H7 (cell line): Measurements from ENCODE around the gene TPCN2. TPM values are rescaled to one million over a fixed set of nuclear protein-coding genes. Genes with fewer than 3 reads are reported as not detected.
"Not testable (repeated sequence)": the region's sequence is repeated elsewhere in the genome, so short reads cannot be mapped to it uniquely, and the experiment has no call there.

Source experiments
- DNase-seq: peaks from one replicate; pipeline ENCODE4 v3.0.0; 2012
- H3K27me3 ChIP-seq: 2 replicates; pipeline ENCODE4 v1.6.0; 2011; ENCODE audit warnings: mild to moderate bottlenecking, low read length; ENCODE audit not compliant: control insufficient read depth, insufficient read depth
- H3K36me3 ChIP-seq: replicated peaks from 2 replicates; pipeline ENCODE4 v1.5.1; 2011; ENCODE audit warnings: low read length; ENCODE audit not compliant: control insufficient read depth, insufficient read depth
- H3K4me3 ChIP-seq: 2 replicates; pipeline ENCODE4 v1.5.1; 2011; ENCODE audit warnings: low read depth, mild to moderate bottlenecking, control low read depth, low read length, moderate library complexity; ENCODE audit not compliant: insufficient read depth
- total RNA-seq: library from RNA; depleted of rRNA; stranded (reverse); fragments of >200 nt; shearing (Covaris generic); gene quantifications from 2 replicates; pipeline ENCODE4 v1.2.3, GENCODE V29; 2014

Gene TPCN2
- total RNA-seq, 1 experiment from 2014 or later = 13.2 TPM

DNA sequence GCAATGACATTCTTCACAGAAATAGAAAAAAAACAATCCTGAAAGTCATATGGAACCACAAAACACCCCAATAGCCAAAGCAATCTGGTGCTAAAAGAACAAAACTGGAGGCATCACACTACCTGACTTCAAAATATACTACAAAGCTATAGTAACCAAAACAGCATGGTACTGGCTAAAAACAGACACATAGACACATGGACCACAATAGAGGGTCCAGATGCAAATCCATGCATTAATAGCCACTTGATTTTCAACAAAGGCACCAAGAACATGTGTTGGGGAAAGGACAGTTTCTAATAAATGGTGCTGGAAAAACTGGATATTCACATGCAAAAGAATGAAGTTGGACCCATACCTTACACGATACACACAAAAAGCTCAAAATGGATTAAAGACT is 79.2 kb downstream of the TPCN2 start:
- Histone ChIP-seq H3K27me3 (no peaks in the 10 kb centered on the region), H3K36me3 (no peaks in the 10 kb centered on the region)

DNA sequence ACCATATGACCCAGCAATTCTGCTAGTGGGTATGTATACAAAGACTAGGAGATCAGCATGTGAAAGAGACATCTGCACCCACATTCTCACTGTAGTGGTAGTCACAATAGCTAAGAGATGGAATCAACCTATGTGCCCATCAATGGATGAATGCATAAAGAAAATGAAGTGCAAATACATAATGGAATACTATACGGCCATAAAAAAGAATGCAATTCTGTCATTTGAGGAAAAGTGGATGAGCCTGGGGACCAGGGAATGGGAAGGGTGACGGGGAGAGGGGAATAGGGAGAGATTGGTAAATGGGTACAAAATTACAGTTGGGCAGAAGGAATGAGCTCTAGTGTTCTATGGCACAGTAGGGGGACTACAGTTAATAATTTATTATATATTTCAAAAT is 80.3 kb downstream of the TPCN2 start:
- Histone ChIP-seq H3K4me3 (no peak overlapping the region), H3K36me3 (no peaks in the 10 kb centered on the region), H3K27me3 (no peaks in the 10 kb centered on the region)
- no peak for DNase-seq

More for the DNA sequence above, 79.2 kb downstream of the TPCN2 start:
- no peak overlapping the region for H3K4me3 ChIP-seq
- no peak for DNase-seq

DNA sequence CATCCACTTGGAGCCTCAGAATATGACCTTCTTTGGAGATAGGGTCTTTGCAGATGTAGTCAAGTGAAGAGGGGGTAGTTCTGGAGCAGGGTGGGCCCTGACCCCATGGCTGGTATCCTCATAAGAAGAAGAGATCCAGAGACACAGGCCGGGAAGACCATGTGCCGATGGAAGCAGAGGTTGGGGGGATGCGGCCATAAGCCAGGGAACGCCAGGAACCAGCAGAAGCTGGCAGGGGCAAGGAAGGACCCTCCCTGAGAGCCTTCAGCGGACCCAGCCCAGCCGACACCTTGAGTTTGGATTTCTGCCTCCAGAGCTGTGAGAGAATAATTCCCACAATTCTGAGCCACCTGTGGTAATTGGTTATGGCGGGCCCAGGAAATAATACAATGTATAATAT is 80.9 kb downstream of the TPCN2 start:
- H3K36me3 ChIP-seq = no peaks in the 10 kb centered on the region
- DNase-seq = peak; percentile 13
- H3K4me3 ChIP-seq = no peak overlapping the region
- H3K27me3 ChIP-seq = no peaks in the 10 kb centered on the region

DNA sequence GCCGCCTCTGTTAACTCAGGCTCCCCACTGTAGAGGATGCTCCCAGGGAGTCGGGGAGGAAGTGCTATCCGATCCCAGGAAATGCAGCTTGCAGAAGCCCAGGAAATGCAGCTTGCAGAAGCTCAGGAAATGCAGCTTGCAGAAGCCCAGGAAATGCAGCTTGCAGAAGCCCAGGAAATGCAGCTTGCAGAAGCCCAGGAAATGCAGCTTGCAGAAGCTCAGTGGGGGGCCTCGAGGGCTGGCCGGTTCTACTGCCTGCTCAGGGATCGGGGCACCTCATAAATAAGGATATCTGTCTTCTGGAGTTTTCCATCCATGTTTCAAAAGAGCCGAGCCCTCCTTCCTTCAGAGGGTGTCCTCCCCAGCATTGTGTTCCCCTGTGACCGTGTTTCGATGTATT is 81.9 kb downstream of the TPCN2 start:
- H3K36me3 ChIP-seq = no peaks in the 10 kb centered on the region
- DNase-seq = peak; percentile 40
- H3K27me3 ChIP-seq = no peaks in the 10 kb centered on the region
- no peak overlapping the region for H3K4me3 ChIP-seq

- Histone ChIP-seq H3K36me3 (no peaks in the 10 kb centered on the region), H3K27me3 (no peaks in the 10 kb centered on the region), H3K4me3 (no peak overlapping the region)
- no peak for DNase-seq
Observed at GRCh38 chr11:69131121-69131566, 82.4 kb downstream of the TPCN2 start.

GRCh38 chr11:69131644-69132300 is 83.0 kb downstream of the TPCN2 start:
- H3K4me3 ChIP-seq = no peak overlapping the region
- H3K27me3 ChIP-seq = no peaks in the 10 kb centered on the region
- peak; percentile 91 for DNase-seq

GRCh38 chr11:69132301-69132670 is 83.6 kb downstream of the TPCN2 start:
- peak; percentile 5 for DNase-seq
- H3K36me3 ChIP-seq = no peaks in the 10 kb centered on the region
- no peak overlapping the region for H3K4me3 ChIP-seq
- no peaks in the 10 kb centered on the region for H3K27me3 ChIP-seq

More at GRCh38 chr11:69131644-69132300, 83.0 kb downstream of the TPCN2 start:
- H3K36me3 ChIP-seq = no peaks in the 10 kb centered on the region

DNA sequence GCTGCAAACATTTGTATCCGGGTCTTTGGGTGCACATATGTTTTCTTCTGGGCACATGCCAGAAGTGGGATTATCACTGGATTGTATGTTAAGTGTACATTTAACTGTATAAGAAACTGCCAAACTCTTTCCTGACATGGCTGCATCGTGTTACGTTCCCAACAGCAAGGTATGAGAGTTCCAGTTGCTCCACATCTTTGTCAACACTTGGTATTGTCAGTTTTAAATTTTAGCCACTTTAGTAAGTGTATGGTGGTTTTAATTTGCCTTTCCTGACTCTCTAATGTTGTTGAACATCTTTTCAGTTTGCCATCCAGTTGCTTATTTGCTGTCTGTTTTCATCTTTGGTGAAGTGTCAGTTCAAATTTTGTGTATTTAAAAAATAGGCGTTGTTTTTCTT is 84.5 kb downstream of the TPCN2 start:
- H3K27me3 ChIP-seq = no peaks in the 10 kb centered on the region
- no peaks in the 10 kb centered on the region for H3K36me3 ChIP-seq
- no peak for DNase-seq
- no peak overlapping the region for H3K4me3 ChIP-seq

DNA sequence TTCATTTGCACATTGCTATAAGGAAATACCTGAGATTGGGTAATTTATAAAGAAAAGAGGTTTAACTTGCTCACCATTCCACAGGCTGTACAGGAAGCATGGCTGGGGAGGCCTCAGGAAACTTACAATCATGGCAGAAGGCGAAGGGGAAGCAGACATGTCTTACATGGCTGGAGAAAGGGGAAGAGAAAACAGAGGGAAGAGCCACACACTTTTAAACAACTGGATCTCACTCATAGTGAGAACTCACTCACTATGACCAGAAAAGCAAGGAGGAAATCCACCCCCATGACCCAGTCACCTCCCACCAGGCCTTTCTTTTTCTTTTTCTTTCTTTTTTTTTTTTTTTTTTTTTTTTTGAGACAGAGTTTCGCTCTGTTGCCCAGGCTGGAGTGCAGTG is 85.5 kb downstream of the TPCN2 start:
- not testable (repeated sequence) for H3K36me3 ChIP-seq, H3K27me3 ChIP-seq, DNase-seq, H3K4me3 ChIP-seq

DNA sequence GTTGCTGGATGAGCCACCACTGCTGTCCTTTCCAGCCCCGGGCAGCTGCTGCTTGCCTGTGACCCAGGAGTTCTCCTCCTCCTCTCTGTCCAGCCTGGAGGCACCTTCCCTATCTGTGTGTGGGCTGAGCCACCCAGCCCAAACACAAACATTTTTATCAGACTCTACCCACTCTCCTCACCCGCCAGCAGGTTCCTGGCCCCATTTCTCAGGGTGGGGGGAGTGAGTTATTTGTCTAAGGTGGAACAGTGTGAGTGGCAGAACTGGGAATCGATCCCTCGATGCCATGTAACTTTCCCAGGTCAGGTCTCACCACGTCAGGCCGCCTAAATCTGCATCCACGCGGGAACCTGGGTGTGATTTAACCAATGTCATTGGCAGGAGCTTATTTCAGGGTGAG is 86.2 kb downstream of the TPCN2 start:
- Histone ChIP-seq H3K4me3 (no peak overlapping the region), H3K36me3 (no peaks in the 10 kb centered on the region), H3K27me3 (no peaks in the 10 kb centered on the region)
- DNase-seq = peak; percentile 5

DNA sequence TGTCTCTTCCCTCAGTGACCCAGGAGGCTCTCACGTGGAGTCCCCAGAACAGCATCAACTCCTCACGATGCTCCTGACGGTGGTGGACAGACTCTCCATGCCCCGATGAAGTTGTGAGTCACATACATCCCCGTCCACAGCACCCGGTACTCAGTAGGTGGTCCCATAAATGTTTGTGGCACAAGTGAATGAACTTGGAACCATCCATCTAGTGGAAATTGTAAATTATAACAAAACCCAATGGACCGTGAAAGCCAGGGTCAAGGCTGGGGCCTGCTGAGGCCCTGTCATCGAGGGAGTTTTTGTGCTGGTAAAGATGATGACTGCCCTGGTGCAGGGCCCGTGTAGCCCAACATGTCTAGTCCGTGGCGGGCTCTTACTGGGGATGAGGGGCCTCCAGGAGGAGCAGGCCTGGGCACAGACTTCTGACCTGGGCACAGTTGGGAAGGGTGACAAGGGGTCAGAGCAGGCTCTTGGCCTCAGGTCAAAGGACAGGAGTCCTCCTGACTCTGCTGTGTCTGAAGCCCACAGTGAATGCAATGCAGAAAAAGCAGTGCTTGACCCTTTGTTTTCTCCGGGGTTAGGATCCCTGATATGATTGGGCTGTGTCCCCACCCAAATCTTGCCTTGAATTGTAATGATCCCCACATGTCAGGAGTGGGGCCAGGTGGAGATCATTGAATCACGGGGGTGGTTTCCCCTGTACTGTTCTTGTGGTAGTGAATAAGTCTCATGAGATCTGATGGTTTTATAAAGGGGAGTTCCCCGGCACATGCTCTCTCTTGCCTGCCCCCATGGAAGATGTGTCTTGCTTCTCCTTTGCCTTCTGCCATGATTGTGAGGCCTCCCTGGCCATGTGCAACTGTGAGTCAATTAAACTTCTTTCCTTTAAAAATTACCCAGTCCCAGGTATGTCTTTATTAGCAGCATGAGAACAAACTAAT is 87.0 kb downstream of the TPCN2 start:
- Histone ChIP-seq H3K4me3 (no peak overlapping the region), H3K27me3 (no peaks in the 10 kb centered on the region), H3K36me3 (no peaks in the 10 kb centered on the region)
- DNase-seq = no peak

GRCh38 chr11:69136471-69136870 is 87.7 kb downstream of the TPCN2 start:
- H3K4me3 ChIP-seq = no peak overlapping the region
- H3K27me3 ChIP-seq = no peaks in the 10 kb centered on the region
- DNase-seq = peak; percentile 6
- no peaks in the 10 kb centered on the region for H3K36me3 ChIP-seq

GRCh38 chr11:69137151-69137844 is 88.6 kb downstream of the TPCN2 start:
- no peaks in the 10 kb centered on the region for H3K27me3 ChIP-seq
- H3K36me3 ChIP-seq = no peaks in the 10 kb centered on the region
- DNase-seq = no peak
- H3K4me3 ChIP-seq = no peak overlapping the region

DNA sequence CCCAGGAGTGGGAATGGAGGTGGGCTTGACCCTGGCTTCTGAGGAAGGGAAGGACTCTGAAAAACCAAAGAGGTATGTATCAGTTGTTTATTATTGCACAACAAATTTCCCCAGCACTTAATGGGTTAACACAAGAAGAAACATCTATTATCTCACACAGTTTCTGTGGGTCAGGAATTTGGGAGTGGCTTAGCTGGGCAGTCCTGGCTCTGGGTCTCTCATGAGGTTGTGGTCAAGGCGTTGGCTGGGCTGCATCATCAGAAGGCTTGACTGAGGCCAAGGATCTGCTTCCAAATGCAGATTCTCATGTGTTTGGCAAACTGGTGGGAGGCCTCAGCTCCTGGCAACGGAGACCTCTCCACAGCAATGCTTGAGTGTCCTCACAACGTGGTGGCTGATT is 89.5 kb downstream of the TPCN2 start:
- no peaks in the 10 kb centered on the region for H3K36me3 ChIP-seq
- no peaks in the 10 kb centered on the region for H3K27me3 ChIP-seq
- no peak for DNase-seq
- H3K4me3 ChIP-seq = no peak overlapping the region

DNA sequence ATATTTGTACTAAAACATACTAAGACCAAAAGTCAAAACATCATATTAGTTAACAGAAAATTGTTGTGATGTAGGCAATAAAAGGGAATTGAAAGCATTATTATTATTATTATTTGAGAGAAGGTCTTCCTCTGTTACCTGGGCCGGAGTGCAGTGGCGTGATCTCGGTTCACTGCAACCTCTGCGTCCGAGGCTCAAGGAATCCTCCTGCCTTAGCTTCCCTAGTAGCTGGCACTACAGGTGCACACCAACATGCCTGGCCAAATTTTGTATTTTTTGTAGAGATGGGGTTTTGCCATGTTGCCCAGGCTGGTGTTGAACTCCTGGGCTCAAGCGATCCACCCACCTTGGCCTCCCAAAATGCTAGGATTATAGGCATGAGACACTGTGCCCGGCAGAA is 91.4 kb downstream of the TPCN2 start:
- DNase-seq, H3K27me3 ChIP-seq, H3K4me3 ChIP-seq, H3K36me3 ChIP-seq: not testable (repeated sequence)
